WTC11 (cell line): Measurements from ENCODE around the gene NPHP3. TPM values are rescaled to one million over a fixed set of nuclear protein-coding genes. Genes with fewer than 3 reads are reported as not detected.

ENCODE experiments used
- ATAC-seq: fragments of 200-7000 bp; cut with Tn5 transposase; 2 replicates; pipeline ENCODE4 v1.10.0; 2021; ENCODE audit warnings: mild to moderate bottlenecking, moderate library complexity
- CTCF ChIA-PET: fragments of 300-600 bp; sonication (Branson Sonifier 250); formaldehyde crosslinking; loops from one replicate; lab custom pipeline; 2021; ENCODE audit warnings: antibody characterized with exemption; lab: Charles Lee
- POLR2A ChIA-PET: fragments of 350-600 bp; sonication (Branson Sonifier 250); formaldehyde crosslinking; loops from one replicate; lab custom pipeline; 2021; ENCODE audit warnings: antibody characterized with exemption; lab: Charles Lee
- DNase-seq: peaks from one replicate; pipeline ENCODE4 v3.0.0; 2021; ENCODE audit warnings: low spot score
- H3K27ac Mint-ChIP-seq: 2 replicates; pipeline ENCODE4 v1.8.0; 2021; ENCODE audit warnings: mixed read lengths
- H3K27me3 Mint-ChIP-seq: 2 replicates; pipeline ENCODE4 v1.8.0; 2021; ENCODE audit warnings: low read depth, mild to moderate bottlenecking, moderate library complexity, mixed read lengths
- H3K36me3 Mint-ChIP-seq: 2 replicates; pipeline ENCODE4 v1.8.0; 2021; ENCODE audit warnings: mixed read lengths
- H3K4me1 Mint-ChIP-seq: 2 replicates; pipeline ENCODE4 v1.8.0; 2022; ENCODE audit warnings: mixed read lengths
- H3K4me3 Mint-ChIP-seq: 2 replicates; pipeline ENCODE4 v1.8.0; 2021; ENCODE audit warnings: mild to moderate bottlenecking, moderate library complexity, mixed read lengths
- H3K9me3 Mint-ChIP-seq: 2 replicates; pipeline ENCODE4 v1.8.0; 2021; ENCODE audit warnings: mixed read lengths
- CBFB ChIP-seq: sonication (generic); formaldehyde crosslinking; IDR thresholded peaks from 2 replicates; pipeline ENCODE4 v1.8.1; 2022; ENCODE audit warnings: mild to moderate bottlenecking, low read depth, missing genetic modification reagents
- ETV6 ChIP-seq: sonication (generic); formaldehyde crosslinking; IDR thresholded peaks from 2 replicates; pipeline ENCODE4 v1.8.1; 2022; ENCODE audit warnings: mild to moderate bottlenecking, missing genetic modification reagents
- FOXP1 ChIP-seq: sonication (generic); formaldehyde crosslinking; IDR thresholded peaks from 2 replicates; pipeline ENCODE4 v1.8.0; 2022; ENCODE audit warnings: missing genetic modification reagents, mild to moderate bottlenecking, moderate library complexity, borderline replicate concordance
- RELA ChIP-seq: sonication (generic); formaldehyde crosslinking; IDR thresholded peaks from 2 replicates; pipeline ENCODE4 v1.8.1; 2022; ENCODE audit warnings: missing genetic modification reagents, mild to moderate bottlenecking, borderline replicate concordance
- SMAD4 ChIP-seq: sonication (generic); formaldehyde crosslinking; IDR thresholded peaks from 2 replicates; pipeline ENCODE4 v1.8.0; 2022; ENCODE audit warnings: mild to moderate bottlenecking, missing genetic modification reagents
- TEAD1 ChIP-seq: sonication (generic); formaldehyde crosslinking; IDR thresholded peaks from 2 replicates; pipeline ENCODE4 v1.8.0; 2022; ENCODE audit warnings: mild to moderate bottlenecking, missing genetic modification reagents
- TP53 ChIP-seq: sonication (generic); formaldehyde crosslinking; IDR thresholded peaks from 2 replicates; pipeline ENCODE4 v1.8.1; 2023; ENCODE audit warnings: mild to moderate bottlenecking, missing genetic modification reagents
- ZNF121 ChIP-seq: sonication (generic); formaldehyde crosslinking; IDR thresholded peaks from 2 replicates; pipeline ENCODE4 v1.8.0; 2023; ENCODE audit warnings: missing genetic modification reagents
- ZNF232 ChIP-seq: sonication (generic); formaldehyde crosslinking; IDR thresholded peaks from 2 replicates; pipeline ENCODE4 v1.8.0; 2022; ENCODE audit warnings: mild to moderate bottlenecking, missing genetic modification reagents
- ZNF263 ChIP-seq: sonication (generic); formaldehyde crosslinking; IDR thresholded peaks from 2 replicates; pipeline ENCODE4 v1.8.1; 2022; ENCODE audit warnings: low read depth, mild to moderate bottlenecking, moderate library complexity, missing genetic modification reagents
- total RNA-seq: library from RNA; stranded (reverse); gene quantifications from 3 replicates; pipeline ENCODE4 v1.2.3, GENCODE V29; 2021
- TF ChIP-seq, protein P1 (sequence below): fragments of 200-600 bp; IDR thresholded peaks from 2 replicates; pipeline ENCODE4 v1.8.0; 2022; ENCODE audit warnings: antibody characterized with exemption
- TF ChIP-seq, protein P2 (sequence below): fragments of 250-450 bp; sonication (Bioruptor Pico); IDR thresholded peaks from 2 replicates; pipeline ENCODE4 v1.9.0; 2021; ENCODE audit warnings: mild to moderate bottlenecking
- TF ChIP-seq, protein P3 (sequence below): sonication (generic); formaldehyde crosslinking; IDR thresholded peaks from 2 replicates; pipeline ENCODE4 v1.8.1; 2022; ENCODE audit warnings: mild to moderate bottlenecking, missing genetic modification reagents, moderate library complexity, borderline replicate concordance
- TF ChIP-seq, protein P4 (sequence below): sonication (generic); formaldehyde crosslinking; IDR thresholded peaks from 2 replicates; pipeline ENCODE4 v1.8.1; 2022; ENCODE audit warnings: mild to moderate bottlenecking, moderate library complexity, missing genetic modification reagents
- TF ChIP-seq, protein P5 (sequence below): fragments of 250-450 bp; sonication (Bioruptor Pico); IDR thresholded peaks from 2 replicates; pipeline ENCODE4 v1.9.0; 2021; ENCODE audit warnings: mild to moderate bottlenecking, borderline replicate concordance
- TF ChIP-seq, protein P6 (sequence below): sonication (generic); formaldehyde crosslinking; IDR thresholded peaks from 2 replicates; pipeline ENCODE4 v1.8.0; 2022; ENCODE audit warnings: mild to moderate bottlenecking, missing genetic modification reagents
- TF ChIP-seq, protein P7 (sequence below): sonication (generic); formaldehyde crosslinking; IDR thresholded peaks from 2 replicates; pipeline ENCODE4 v1.8.0; 2022; ENCODE audit warnings: mild to moderate bottlenecking, missing genetic modification reagents
- TF ChIP-seq, protein P8 (sequence below): sonication (generic); formaldehyde crosslinking; IDR thresholded peaks from 2 replicates; pipeline ENCODE4 v1.8.1; 2023; ENCODE audit warnings: mild to moderate bottlenecking, missing genetic modification reagents
- TF ChIP-seq, protein P9 (sequence below): sonication (generic); formaldehyde crosslinking; conservative IDR thresholded peaks from 2 replicates; pipeline ENCODE4 v1.8.1; 2022; ENCODE audit warnings: mild to moderate bottlenecking, missing genetic modification reagents

Gene NPHP3
- total RNA-seq, 1 experiment from 2014 or later: 15.4 TPM

DNA sequence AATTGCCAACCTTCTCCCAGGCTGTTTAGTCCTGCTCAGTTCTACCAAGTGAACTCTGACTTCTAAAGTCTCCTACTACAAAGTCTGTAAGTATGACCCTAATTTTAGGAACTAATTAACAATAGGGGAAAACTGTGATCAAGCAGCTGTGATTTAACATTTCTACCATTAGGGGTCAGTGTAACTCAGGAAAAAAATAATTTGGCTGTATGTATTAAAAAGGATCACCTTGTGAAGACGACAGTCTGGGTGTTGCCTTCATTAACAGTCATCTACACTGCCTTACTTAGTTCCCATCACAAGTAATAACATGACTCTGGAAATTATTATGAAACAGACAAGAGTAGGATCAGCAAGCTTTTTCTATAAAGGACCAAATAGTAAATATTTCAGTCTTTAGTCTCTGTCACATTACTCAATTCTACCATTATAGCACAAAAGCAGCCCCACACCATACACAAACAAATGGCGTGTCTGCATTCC is 4.2 kb upstream of the NPHP3 start:
- Mint-ChIP-seq H3K27me3 (no peaks in the 10 kb centered on the region), H3K4me1 (peaks cover 19% of the 10 kb centered on the region), H3K36me3 (no peaks in the 10 kb centered on the region), H3K4me3 (no peak overlapping the region), H3K9me3 (no peaks in the 10 kb centered on the region), H3K27ac (no peak overlapping the region)
- DNase-seq: no peak
- POLR2A ChIA-PET: interaction anchor here (0.6 kb wide), 1 partner anchor 1268 kb away, joined by 3 read pairs; no protein-coding TSS in a partner anchor
- CTCF ChIA-PET: interaction anchor here (0.6 to 2.0 kb wide), 21 partner anchors 10 to 847 kb away, joined by 3 to 11 read pairs (median 4); partner anchors contain the start of genes CDV3 and TMEM108
- no peak for ATAC-seq
- TF ChIP-seq, protein P1, sequence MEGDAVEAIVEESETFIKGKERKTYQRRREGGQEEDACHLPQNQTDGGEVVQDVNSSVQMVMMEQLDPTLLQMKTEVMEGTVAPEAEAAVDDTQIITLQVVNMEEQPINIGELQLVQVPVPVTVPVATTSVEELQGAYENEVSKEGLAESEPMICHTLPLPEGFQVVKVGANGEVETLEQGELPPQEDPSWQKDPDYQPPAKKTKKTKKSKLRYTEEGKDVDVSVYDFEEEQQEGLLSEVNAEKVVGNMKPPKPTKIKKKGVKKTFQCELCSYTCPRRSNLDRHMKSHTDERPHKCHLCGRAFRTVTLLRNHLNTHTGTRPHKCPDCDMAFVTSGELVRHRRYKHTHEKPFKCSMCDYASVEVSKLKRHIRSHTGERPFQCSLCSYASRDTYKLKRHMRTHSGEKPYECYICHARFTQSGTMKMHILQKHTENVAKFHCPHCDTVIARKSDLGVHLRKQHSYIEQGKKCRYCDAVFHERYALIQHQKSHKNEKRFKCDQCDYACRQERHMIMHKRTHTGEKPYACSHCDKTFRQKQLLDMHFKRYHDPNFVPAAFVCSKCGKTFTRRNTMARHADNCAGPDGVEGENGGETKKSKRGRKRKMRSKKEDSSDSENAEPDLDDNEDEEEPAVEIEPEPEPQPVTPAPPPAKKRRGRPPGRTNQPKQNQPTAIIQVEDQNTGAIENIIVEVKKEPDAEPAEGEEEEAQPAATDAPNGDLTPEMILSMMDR: peak; percentile 59
- no peak for TF ChIP-seq SMAD4 (CRISPR knock-in tag)
- TF ChIP-seq, protein P2, sequence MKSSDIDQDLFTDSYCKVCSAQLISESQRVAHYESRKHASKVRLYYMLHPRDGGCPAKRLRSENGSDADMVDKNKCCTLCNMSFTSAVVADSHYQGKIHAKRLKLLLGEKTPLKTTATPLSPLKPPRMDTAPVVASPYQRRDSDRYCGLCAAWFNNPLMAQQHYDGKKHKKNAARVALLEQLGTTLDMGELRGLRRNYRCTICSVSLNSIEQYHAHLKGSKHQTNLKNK (CRISPR knock-in tag): no peak
- TF ChIP-seq, all 79 proteins: peak for 1

DNA sequence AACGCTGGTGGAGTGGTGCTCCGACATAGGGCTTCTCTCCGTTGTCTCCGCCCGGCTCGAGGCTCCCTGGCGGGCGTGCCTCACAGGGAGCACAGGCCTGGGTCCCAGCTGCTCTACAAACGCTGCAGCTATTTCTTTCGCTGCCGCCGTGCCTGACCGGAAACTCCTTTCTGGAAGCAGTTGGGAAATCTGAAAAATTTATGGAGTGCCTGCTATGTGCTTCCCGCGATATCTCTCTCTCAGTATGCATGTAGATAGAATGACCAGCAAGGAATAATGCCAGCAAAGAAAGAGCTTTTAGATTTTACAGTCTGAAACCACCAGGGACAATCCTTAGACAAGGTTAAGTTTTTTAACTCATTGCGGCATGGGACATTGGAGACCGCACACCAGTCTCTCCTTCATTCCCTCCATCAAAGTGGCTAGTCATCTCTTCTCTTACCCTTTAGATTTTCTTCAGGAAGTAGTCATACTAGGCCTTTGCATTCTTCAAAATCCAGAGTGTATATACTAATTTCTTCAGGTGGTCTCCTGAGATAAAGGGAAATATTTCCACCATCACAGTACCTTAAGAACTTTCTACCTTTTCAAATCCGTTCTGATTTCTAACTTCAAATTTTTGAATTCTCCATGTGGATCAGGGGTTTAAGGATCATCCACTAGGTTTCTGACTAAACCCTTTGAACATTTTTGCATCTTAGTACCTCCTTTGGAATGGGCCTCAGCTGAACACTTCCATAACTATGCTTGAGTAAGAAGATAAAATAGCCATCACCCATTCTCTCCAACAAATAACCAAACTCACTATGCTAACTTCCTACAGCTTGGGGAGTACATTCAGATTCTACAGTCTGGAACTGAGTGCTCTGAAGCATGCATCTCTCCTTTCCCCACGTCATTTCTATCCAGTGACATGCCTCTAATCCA is 1.1 kb upstream of the NPHP3 start:
- DNase-seq: no peak
- no peak for TF ChIP-seq SMAD4 (CRISPR knock-in tag)
- TF ChIP-seq TEAD1 (CRISPR knock-in tag): peak; percentile 38; the same call in 1 of the 2 replicates
- no peak for TF ChIP-seq RELA (CRISPR knock-in tag)
- TF ChIP-seq, protein P3, sequence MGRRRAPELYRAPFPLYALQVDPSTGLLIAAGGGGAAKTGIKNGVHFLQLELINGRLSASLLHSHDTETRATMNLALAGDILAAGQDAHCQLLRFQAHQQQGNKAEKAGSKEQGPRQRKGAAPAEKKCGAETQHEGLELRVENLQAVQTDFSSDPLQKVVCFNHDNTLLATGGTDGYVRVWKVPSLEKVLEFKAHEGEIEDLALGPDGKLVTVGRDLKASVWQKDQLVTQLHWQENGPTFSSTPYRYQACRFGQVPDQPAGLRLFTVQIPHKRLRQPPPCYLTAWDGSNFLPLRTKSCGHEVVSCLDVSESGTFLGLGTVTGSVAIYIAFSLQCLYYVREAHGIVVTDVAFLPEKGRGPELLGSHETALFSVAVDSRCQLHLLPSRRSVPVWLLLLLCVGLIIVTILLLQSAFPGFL (CRISPR knock-in tag): no peak
- TF ChIP-seq, protein P4, sequence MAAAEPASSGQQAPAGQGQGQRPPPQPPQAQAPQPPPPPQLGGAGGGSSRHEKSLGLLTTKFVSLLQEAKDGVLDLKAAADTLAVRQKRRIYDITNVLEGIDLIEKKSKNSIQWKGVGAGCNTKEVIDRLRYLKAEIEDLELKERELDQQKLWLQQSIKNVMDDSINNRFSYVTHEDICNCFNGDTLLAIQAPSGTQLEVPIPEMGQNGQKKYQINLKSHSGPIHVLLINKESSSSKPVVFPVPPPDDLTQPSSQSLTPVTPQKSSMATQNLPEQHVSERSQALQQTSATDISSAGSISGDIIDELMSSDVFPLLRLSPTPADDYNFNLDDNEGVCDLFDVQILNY (CRISPR knock-in tag): no peak
- TF ChIP-seq, protein P5, sequence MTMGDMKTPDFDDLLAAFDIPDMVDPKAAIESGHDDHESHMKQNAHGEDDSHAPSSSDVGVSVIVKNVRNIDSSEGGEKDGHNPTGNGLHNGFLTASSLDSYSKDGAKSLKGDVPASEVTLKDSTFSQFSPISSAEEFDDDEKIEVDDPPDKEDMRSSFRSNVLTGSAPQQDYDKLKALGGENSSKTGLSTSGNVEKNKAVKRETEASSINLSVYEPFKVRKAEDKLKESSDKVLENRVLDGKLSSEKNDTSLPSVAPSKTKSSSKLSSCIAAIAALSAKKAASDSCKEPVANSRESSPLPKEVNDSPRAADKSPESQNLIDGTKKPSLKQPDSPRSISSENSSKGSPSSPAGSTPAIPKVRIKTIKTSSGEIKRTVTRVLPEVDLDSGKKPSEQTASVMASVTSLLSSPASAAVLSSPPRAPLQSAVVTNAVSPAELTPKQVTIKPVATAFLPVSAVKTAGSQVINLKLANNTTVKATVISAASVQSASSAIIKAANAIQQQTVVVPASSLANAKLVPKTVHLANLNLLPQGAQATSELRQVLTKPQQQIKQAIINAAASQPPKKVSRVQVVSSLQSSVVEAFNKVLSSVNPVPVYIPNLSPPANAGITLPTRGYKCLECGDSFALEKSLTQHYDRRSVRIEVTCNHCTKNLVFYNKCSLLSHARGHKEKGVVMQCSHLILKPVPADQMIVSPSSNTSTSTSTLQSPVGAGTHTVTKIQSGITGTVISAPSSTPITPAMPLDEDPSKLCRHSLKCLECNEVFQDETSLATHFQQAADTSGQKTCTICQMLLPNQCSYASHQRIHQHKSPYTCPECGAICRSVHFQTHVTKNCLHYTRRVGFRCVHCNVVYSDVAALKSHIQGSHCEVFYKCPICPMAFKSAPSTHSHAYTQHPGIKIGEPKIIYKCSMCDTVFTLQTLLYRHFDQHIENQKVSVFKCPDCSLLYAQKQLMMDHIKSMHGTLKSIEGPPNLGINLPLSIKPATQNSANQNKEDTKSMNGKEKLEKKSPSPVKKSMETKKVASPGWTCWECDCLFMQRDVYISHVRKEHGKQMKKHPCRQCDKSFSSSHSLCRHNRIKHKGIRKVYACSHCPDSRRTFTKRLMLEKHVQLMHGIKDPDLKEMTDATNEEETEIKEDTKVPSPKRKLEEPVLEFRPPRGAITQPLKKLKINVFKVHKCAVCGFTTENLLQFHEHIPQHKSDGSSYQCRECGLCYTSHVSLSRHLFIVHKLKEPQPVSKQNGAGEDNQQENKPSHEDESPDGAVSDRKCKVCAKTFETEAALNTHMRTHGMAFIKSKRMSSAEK (CRISPR knock-in tag): no peak
- TF ChIP-seq, protein P6, sequence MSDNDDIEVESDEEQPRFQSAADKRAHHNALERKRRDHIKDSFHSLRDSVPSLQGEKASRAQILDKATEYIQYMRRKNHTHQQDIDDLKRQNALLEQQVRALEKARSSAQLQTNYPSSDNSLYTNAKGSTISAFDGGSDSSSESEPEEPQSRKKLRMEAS (CRISPR knock-in tag): peak; percentile 24; the same call in 1 of the 2 replicates
- TF ChIP-seq, protein P7, sequence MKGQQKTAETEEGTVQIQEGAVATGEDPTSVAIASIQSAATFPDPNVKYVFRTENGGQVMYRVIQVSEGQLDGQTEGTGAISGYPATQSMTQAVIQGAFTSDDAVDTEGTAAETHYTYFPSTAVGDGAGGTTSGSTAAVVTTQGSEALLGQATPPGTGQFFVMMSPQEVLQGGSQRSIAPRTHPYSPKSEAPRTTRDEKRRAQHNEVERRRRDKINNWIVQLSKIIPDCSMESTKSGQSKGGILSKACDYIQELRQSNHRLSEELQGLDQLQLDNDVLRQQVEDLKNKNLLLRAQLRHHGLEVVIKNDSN: no peak
- TF ChIP-seq ZNF232: no peak
- TF ChIP-seq, protein P8, sequence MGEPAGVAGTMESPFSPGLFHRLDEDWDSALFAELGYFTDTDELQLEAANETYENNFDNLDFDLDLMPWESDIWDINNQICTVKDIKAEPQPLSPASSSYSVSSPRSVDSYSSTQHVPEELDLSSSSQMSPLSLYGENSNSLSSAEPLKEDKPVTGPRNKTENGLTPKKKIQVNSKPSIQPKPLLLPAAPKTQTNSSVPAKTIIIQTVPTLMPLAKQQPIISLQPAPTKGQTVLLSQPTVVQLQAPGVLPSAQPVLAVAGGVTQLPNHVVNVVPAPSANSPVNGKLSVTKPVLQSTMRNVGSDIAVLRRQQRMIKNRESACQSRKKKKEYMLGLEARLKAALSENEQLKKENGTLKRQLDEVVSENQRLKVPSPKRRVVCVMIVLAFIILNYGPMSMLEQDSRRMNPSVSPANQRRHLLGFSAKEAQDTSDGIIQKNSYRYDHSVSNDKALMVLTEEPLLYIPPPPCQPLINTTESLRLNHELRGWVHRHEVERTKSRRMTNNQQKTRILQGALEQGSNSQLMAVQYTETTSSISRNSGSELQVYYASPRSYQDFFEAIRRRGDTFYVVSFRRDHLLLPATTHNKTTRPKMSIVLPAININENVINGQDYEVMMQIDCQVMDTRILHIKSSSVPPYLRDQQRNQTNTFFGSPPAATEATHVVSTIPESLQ: no peak
- TF ChIP-seq CBFB: no peak
- TF ChIP-seq FOXP1 (CRISPR knock-in tag): 0 out of 2 replicates have a peak, but pooled peaks have one; percentile 51
- TF ChIP-seq, protein P9, sequence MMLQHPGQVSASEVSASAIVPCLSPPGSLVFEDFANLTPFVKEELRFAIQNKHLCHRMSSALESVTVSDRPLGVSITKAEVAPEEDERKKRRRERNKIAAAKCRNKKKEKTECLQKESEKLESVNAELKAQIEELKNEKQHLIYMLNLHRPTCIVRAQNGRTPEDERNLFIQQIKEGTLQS (CRISPR knock-in tag): no peak
- TF ChIP-seq ETV6 (CRISPR knock-in tag): 0 out of 2 replicates have a peak, but pooled peaks have one; percentile 28
- no peak for TF ChIP-seq TP53
- no peak for TF ChIP-seq ZNF121 (CRISPR knock-in tag)
- TF ChIP-seq ZNF263: peak; percentile 60; the same call in 1 of the 2 replicates
- no peak; the same call in 1 of the 2 replicates for ATAC-seq
- H3K27ac Mint-ChIP-seq: peak overlapping the region; percentile 89
- H3K4me3 Mint-ChIP-seq: peak overlapping the region; percentile 95
- H3K4me1 Mint-ChIP-seq: peaks cover 26% of the 10 kb centered on the region
- H3K36me3 Mint-ChIP-seq: peaks cover 5% of the 10 kb centered on the region
- ChIA-PET POLR2A (no interaction called here), CTCF (interaction anchor here (1.0 kb wide), 1 partner anchor 8 kb away, joined by 3 read pairs; no protein-coding TSS in a partner anchor)
- no peaks in the 10 kb centered on the region for H3K27me3 Mint-ChIP-seq
- H3K9me3 Mint-ChIP-seq: no peaks in the 10 kb centered on the region
